Esophagus muscularis mucosa (tissue), 4 donors: ENCODE data around the gene MKI67. TPM values are rescaled to one million over a fixed set of nuclear protein-coding genes. Genes with fewer than 3 reads are reported as not detected.
"Not testable (repeated sequence)": the region's sequence is repeated elsewhere in the genome, so short reads cannot be mapped to it uniquely, and the experiment has no call there.

Experiments
- DNase-seq: peaks from one replicate; pipeline ENCODE4 v3.0.0-alpha.2; 2017; ENCODE audit errors: extremely low spot score
- H3K27ac ChIP-seq, 4 donors: fragments of 200-600 bp; sonication (generic); replicated peaks in 1 of 4; 1 replicate in 3 of 4; 2 replicates in 1 of 4; pipeline ENCODE4 v1.5.1; 2016 to 2019; ENCODE audit warnings: mild to moderate bottlenecking in 1 of 4
- H3K27me3 ChIP-seq, 4 donors: fragments of 200-600 bp; sonication (generic); one replicate each; pipeline versions ENCODE4 v1.5.1 to v1.6.0; 2016 to 2019
- H3K36me3 ChIP-seq, 4 donors: fragments of 200-600 bp; sonication (generic); one replicate each; pipeline ENCODE4 v1.5.1; 2016 to 2019
- H3K4me1 ChIP-seq, 4 donors: fragments of 200-600 bp; sonication (generic); one replicate each; pipeline ENCODE4 v1.5.1; 2016 to 2019
- H3K4me3 ChIP-seq, 4 donors: fragments of 200-600 bp; sonication (generic); 1 replicate in 2 of 4; 2 replicates in 2 of 4; pipeline ENCODE4 v1.5.1; 2016 to 2019; ENCODE audit warnings: mild to moderate bottlenecking in 4 of 4, moderate library complexity in 1 of 4
- H3K9me3 ChIP-seq, 4 donors: fragments of 200-600 bp; sonication (generic); 1 replicate in 3 of 4; 2 replicates in 1 of 4; pipeline ENCODE4 v1.5.1; 2016 to 2019
- EP300 ChIP-seq: sonication (generic); formaldehyde crosslinking; IDR thresholded peaks from one replicate; pipeline ENCODE4 v1.6.1; 2017; ENCODE audit warnings: antibody characterized with exemption
- POLR2A ChIP-seq: fragments of 450-650 bp; IDR thresholded peaks from one replicate; pipeline ENCODE4 v1.6.1; 2017; ENCODE audit warnings: antibody characterized with exemption, moderate library complexity, mild to moderate bottlenecking, low read depth
- POLR2AphosphoS5 ChIP-seq, 2 donors: sonication (generic); formaldehyde crosslinking; IDR thresholded peaks; one replicate each; pipeline ENCODE4 v1.6.1; 2017; ENCODE audit warnings: antibody characterized with exemption in 2 of 2
- WGBS: methylation state at CpG from one replicate; pipeline ENCODE4 v1.1.5; 2018; 5-methylcytosine and 5-hydroxymethylcytosine counted together
- intact Hi-C: fragments of 100-400 bp; cut with DNase I; formaldehyde crosslinking; loops from one replicate; pipeline ENCODE4 v1.15.1; 2023
- total RNA-seq, 4 donors: library from RNA; depleted of rRNA; stranded (reverse); fragments of >200 nt; gene quantifications; one replicate each; pipeline versions ENCODE4 v1.1.0 to v1.2.1, GENCODE V29; 2016
- TF ChIP-seq, protein P1 (sequence below), 3 experiments: fragments of 200-600 bp in 2 of 3; fragments of 450-650 bp in 1 of 3; sonication (generic) in 2 of 3; IDR thresholded peaks; one replicate each; pipeline ENCODE4 v1.5.1; 2017 to 2019; ENCODE audit warnings: antibody characterized with exemption in 3 of 3, mild to moderate bottlenecking in 2 of 3, moderate library complexity in 1 of 3

Gene MKI67
- total RNA-seq, 4 donors from 2014 or later: 0.17 to 1.2 (median 0.87) TPM

DNA sequence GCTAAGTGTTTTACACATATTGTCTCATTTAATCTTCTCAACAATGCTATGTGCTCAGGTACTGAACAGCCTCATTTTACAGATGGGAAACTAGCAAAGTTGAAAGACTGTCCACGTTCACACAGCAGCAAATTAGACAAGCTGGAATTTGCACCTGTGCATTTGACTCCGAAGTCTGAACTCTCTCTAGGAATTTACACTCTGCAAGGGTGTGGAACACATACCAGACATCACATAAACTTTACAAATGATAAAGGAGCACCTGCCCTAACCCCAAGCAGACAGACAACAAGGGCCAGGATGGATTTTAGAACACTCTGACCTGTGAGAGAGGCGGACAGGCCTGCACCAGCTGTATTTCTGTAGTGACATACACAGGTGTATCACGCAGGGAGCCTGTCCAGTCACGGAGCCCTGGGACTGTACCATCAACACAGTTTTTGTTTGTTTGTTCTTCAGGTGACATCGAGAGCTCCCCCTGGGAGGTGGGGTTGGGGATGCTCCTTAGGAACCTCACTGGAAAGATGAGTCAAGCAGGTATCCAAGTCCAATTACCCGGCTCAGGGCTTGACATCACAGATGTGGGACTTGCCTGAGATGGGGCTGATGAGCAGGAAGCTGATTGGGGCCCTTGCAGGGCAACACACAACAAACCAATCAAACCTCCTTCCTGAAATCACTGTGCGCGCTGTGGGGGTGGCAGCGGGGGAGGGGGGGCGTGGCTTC, 31.0 kb downstream of the MKI67 start:
- H3K27ac ChIP-seq: no peak overlapping the region
- H3K4me1 ChIP-seq: no peaks in the 10 kb centered on the region
- TF ChIP-seq POLR2A (no peak), EP300 (no peak), POLR2AphosphoS5 (IDR thresholded peaks at IDR 0.05) (no peak)
- TF ChIP-seq, protein P1, sequence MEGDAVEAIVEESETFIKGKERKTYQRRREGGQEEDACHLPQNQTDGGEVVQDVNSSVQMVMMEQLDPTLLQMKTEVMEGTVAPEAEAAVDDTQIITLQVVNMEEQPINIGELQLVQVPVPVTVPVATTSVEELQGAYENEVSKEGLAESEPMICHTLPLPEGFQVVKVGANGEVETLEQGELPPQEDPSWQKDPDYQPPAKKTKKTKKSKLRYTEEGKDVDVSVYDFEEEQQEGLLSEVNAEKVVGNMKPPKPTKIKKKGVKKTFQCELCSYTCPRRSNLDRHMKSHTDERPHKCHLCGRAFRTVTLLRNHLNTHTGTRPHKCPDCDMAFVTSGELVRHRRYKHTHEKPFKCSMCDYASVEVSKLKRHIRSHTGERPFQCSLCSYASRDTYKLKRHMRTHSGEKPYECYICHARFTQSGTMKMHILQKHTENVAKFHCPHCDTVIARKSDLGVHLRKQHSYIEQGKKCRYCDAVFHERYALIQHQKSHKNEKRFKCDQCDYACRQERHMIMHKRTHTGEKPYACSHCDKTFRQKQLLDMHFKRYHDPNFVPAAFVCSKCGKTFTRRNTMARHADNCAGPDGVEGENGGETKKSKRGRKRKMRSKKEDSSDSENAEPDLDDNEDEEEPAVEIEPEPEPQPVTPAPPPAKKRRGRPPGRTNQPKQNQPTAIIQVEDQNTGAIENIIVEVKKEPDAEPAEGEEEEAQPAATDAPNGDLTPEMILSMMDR (IDR thresholded peaks at IDR 0.05): no peak
- no peak overlapping the region for H3K4me3 ChIP-seq
- no peak for DNase-seq
- H3K27me3 ChIP-seq: peaks cover 0 to 7% (median 0%) of the 10 kb centered on the region in 4 donors
- no peaks in the 10 kb centered on the region for H3K36me3 ChIP-seq
- WGBS: 86% methylated on average over 10 of the region's 11 CpGs
- intact Hi-C loops: no loop called here
- no peaks in the 10 kb centered on the region for H3K9me3 ChIP-seq

DNA sequence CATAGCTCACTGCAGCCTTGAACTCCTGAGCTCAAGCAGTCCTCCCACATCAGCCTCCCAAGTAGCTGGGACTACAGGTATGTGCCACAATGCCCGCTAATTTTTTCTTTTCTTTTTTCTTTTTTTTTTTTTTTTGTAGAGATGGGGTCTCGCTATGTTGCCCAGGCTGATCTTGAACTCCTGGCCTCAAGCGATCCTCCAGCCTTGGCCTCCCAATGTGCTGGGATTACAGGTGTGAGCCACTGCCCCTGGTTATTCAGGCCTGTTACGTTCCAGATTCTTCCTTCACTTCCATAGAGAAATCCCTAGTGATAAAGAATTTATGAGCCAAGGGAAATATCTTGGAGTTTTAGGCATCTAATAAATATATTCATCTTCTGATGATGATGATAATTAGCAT, 31.6 kb downstream of the MKI67 start:
- H3K27me3 ChIP-seq, intact Hi-C loops, H3K27ac ChIP-seq, H3K4me1 ChIP-seq, H3K9me3 ChIP-seq, H3K4me3 ChIP-seq, H3K36me3 ChIP-seq, DNase-seq: not testable (repeated sequence)
- 100% methylated on average over 4 of the region's 4 CpGs for WGBS

DNA sequence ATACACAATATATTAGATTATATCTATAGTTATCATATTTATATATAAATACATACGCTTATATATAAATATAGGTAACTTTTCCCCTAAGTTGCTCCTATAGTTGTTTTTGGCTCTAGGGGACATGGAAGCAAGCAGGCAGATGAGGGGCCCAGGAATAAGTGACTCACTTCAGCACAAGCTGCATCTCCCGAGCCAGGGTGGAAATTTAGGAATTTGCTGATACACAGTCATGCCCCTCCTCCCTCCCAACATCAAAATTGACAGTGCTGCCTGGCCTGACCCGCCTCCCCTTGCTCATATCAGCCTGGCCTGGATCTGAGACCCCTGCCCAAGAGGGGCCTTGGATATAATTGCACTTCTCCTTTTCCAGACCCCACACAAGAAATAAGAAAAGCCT, 33.8 kb downstream of the MKI67 start:
- Histone ChIP-seq H3K4me1 (no peaks in the 10 kb centered on the region), H3K27ac (no peak overlapping the region), H3K36me3 (no peaks in the 10 kb centered on the region), H3K9me3 (no peaks in the 10 kb centered on the region), H3K4me3 (no peak overlapping the region), H3K27me3 (peaks cover 0 to 11% (median 0%) of the 10 kb centered on the region in 4 donors)
- 78% methylated on average over 3 of the region's 3 CpGs for WGBS
- intact Hi-C loops: no loop called here
- TF ChIP-seq EP300 (no peak), POLR2A (no peak), POLR2AphosphoS5 (IDR thresholded peaks at IDR 0.05) (no peak)
- TF ChIP-seq, protein P1 (IDR thresholded peaks at IDR 0.05): no peak
- DNase-seq: no peak

DNA sequence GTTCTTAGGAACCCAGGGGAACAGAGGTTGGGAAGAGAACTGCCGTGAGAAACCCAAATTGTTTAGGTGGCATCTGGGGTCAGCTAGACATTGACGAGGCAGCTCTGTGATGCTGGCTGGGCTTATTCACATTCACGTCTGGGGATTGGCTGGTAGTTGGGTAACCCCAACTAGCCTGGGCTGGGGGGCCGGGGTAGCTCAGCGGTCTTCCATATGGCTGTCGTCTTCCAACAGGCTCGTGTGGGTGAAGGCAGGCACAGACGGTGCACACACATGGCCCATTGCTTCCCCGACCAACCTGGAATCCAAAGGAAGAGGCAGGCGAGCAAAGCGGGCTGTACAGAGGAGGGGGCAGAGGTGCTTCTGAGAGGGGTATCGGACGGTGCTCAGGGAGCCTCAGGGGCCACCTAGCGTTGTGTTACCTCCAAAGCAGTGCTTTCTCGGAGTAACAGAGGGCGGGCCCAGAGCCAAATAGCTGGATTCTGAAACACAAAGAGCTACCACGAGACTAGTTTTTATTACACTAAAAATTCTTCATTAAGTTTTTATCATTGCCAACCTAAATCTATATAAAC, 34.5 kb downstream of the MKI67 start:
- Histone ChIP-seq H3K36me3 (no peaks in the 10 kb centered on the region), H3K4me1 (no peaks in the 10 kb centered on the region), H3K4me3 (no peak overlapping the region), H3K27ac (no peak overlapping the region), H3K27me3 (peaks cover 0 to 12% (median 0%) of the 10 kb centered on the region in 4 donors), H3K9me3 (no peaks in the 10 kb centered on the region)
- DNase-seq: no peak
- TF ChIP-seq, protein P1 (IDR thresholded peaks at IDR 0.05): no peak
- TF ChIP-seq POLR2A (no peak), POLR2AphosphoS5 (IDR thresholded peaks at IDR 0.05) (no peak), EP300 (no peak)
- WGBS: 77% methylated on average over 14 of the region's 17 CpGs
- intact Hi-C loops: no loop called here

DNA sequence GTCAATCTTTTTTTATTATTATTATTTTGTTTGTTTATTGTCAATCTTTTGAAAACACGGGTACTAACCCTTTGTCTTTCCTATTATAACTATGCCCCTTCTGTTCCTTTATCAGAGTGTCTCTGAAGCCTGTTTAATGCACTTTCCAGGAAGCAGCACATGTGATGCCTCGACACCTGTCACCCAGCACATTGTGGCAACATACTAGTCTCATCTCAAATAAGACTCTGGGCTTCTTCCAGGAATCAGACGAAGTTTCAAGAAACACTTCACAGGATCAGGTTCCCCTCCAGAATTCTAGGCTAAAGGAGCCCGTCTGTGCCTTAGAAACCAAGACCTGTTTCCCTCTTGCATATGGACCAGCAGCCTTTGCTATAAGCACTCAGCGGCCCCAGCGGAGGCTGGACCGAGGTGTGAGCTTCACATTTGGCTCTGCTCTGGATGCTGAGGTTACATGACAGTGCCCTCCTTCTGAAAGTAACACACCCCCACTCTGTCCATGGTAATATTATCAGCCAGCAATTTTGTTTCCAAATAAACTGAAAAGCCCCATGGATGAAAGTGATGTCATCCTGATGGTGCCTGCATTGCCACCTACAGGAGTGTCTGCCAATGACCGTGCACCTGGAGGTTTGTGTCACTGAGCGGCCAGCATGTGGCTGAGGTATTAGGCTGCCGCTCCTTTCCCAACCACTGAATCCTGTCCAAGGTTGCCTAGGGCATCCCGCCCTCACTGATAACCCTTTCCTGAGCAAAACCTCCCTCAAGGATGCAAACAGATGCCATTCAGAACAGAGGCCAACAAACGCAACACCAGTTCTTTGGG, 38.1 kb downstream of the MKI67 start:
- no peak for TF ChIP-seq EP300
- TF ChIP-seq, protein P1 (IDR thresholded peaks at IDR 0.05): no peak
- TF ChIP-seq POLR2AphosphoS5 (IDR thresholded peaks at IDR 0.05): no peak
- no peak for TF ChIP-seq POLR2A
- no peaks in the 10 kb centered on the region for H3K9me3 ChIP-seq

More for the DNA sequence above, 38.1 kb downstream of the MKI67 start:
- 56% methylated on average over 12 of the region's 12 CpGs for WGBS
- Histone ChIP-seq H3K36me3 (peaks cover 0 to 12% (median 2%) of the 10 kb centered on the region in 4 donors), H3K27me3 (peaks cover 0 to 19% (median 0%) of the 10 kb centered on the region in 4 donors), H3K4me1 (no peaks in the 10 kb centered on the region), H3K4me3 (no peak overlapping the region), H3K27ac (no peak overlapping the region)
- intact Hi-C loops: no loop called here
- no peak for DNase-seq
